Endometrium (tissue), 2 donors: ENCODE results near the gene PCBP3.

ENCODE experiments used
- FAIRE-seq: peaks from 2 replicates; lab custom pipeline; 2012; peaks lifted over from hg19 to GRCh38; lab: Jason Lieb, UNC
- donor health status: control.
- donor health status: control.

The PCBP3 gene

GRCh38 chr21:45753445-45753844, 109.9 kb downstream of the PCBP3 start:
- peak; percentile 18 for FAIRE-seq

- FAIRE-seq = no peak
Observed at GRCh38 chr21:45756029-45756428, 112.5 kb downstream of the PCBP3 start.

GRCh38 chr21:45756669-45757068, 113.1 kb downstream of the PCBP3 start:
- no peak for FAIRE-seq

GRCh38 chr21:45761704-45762103, 118.2 kb downstream of the PCBP3 start:
- FAIRE-seq = no peak

GRCh38 chr21:45763074-45763473, 119.5 kb downstream of the PCBP3 start:
- FAIRE-seq = no peak

- FAIRE-seq = no peak
Observed at GRCh38 chr21:45763506-45763905, 120.0 kb downstream of the PCBP3 start.

- no peak for FAIRE-seq
Observed at GRCh38 chr21:45764792-45765191, 121.3 kb downstream of the PCBP3 start.

GRCh38 chr21:45765375-45765774, 121.8 kb downstream of the PCBP3 start:
- no peak for FAIRE-seq

GRCh38 chr21:45766055-45766454, 122.5 kb downstream of the PCBP3 start:
- FAIRE-seq = no peak

- FAIRE-seq = no peak
Observed at GRCh38 chr21:45766501-45766900, 123.0 kb downstream of the PCBP3 start.

- no peak for FAIRE-seq
Observed at GRCh38 chr21:45767071-45768006, 123.8 kb downstream of the PCBP3 start.

GRCh38 chr21:45768011-45768739, 124.7 kb downstream of the PCBP3 start:
- no peak for FAIRE-seq

GRCh38 chr21:45768740-45769048, 125.2 kb downstream of the PCBP3 start:
- FAIRE-seq = no peak

GRCh38 chr21:45769294-45769693, 125.8 kb downstream of the PCBP3 start:
- FAIRE-seq = no peak

- FAIRE-seq = no peak
Observed at GRCh38 chr21:45769896-45770295, 126.4 kb downstream of the PCBP3 start.

- no peak for FAIRE-seq
Observed at GRCh38 chr21:45772180-45772579, 128.7 kb downstream of the PCBP3 start.

- FAIRE-seq = no peak
Observed at GRCh38 chr21:45774291-45774690, 130.8 kb downstream of the PCBP3 start.

GRCh38 chr21:45776971-45777370, 133.4 kb downstream of the PCBP3 start:
- no peak for FAIRE-seq

- FAIRE-seq = no peak
Observed at GRCh38 chr21:45778686-45779085, 135.2 kb downstream of the PCBP3 start.

- no peak for FAIRE-seq
Observed at GRCh38 chr21:45779226-45779625, 135.7 kb downstream of the PCBP3 start.

GRCh38 chr21:45780647-45781046, 137.1 kb downstream of the PCBP3 start:
- FAIRE-seq = no peak

- FAIRE-seq = no peak
Observed at GRCh38 chr21:45781741-45782140, 138.2 kb downstream of the PCBP3 start.

- FAIRE-seq = no peak
Observed at GRCh38 chr21:45786660-45787059, 143.1 kb downstream of the PCBP3 start.

- no peak for FAIRE-seq
Observed at GRCh38 chr21:45787371-45787770, 143.8 kb downstream of the PCBP3 start.
